Fibroblast of the aortic adventitia (primary cell): ENCODE measurements around the gene AGFG1. TPM values are rescaled to one million over a fixed set of nuclear protein-coding genes. Genes with fewer than 3 reads are reported as not detected.

Experiments
- DNase-seq: peaks from one replicate; pipeline ENCODE4 v3.0.0-alpha.2; 2010; ENCODE audit warnings: low read depth
- H3K4me3 ChIP-seq: 2 replicates; pipeline ENCODE4 v1.5.1; 2011; ENCODE audit warnings: low read depth, mild to moderate bottlenecking, control low read depth, low read length, moderate library complexity
- total RNA-seq: library from RNA; depleted of rRNA; stranded (reverse); fragments of >200 nt; gene quantifications from 2 replicates; pipeline ENCODE4 v1.2.3, GENCODE V29; 2012; ENCODE audit warnings: low replicate concordance
- TF ChIP-seq, protein P1 (sequence below): IDR thresholded peaks from 2 replicates; pipeline ENCODE4 v1.5.1; 2011; ENCODE audit warnings: mild to moderate bottlenecking, low read length, control low read depth, inconsistent platforms; ENCODE audit not compliant: insufficient read depth

The AGFG1 gene
- total RNA-seq, 1 donor: 81.3 TPM

DNA sequence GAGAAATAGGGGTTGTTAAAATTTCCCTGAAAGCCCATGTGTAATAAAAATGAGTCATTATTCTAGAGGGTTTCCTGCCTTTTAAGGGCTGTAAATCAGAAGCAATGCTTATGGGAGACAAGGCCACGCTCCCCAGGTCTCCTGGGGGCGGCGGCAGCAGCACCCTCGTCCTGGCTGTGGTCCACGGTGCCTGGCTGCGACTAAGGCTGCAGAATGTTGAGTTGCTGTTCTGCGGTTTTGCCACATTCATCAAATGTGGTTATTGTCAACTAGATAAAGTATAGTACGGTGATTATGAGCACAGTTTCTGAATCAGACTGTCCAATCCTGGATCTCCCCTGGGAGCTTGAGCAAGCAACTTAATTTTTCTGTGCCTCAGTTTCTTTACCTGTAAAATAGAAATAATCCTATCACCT is 11.9 kb upstream of the AGFG1 start:
- TF ChIP-seq, protein P1, sequence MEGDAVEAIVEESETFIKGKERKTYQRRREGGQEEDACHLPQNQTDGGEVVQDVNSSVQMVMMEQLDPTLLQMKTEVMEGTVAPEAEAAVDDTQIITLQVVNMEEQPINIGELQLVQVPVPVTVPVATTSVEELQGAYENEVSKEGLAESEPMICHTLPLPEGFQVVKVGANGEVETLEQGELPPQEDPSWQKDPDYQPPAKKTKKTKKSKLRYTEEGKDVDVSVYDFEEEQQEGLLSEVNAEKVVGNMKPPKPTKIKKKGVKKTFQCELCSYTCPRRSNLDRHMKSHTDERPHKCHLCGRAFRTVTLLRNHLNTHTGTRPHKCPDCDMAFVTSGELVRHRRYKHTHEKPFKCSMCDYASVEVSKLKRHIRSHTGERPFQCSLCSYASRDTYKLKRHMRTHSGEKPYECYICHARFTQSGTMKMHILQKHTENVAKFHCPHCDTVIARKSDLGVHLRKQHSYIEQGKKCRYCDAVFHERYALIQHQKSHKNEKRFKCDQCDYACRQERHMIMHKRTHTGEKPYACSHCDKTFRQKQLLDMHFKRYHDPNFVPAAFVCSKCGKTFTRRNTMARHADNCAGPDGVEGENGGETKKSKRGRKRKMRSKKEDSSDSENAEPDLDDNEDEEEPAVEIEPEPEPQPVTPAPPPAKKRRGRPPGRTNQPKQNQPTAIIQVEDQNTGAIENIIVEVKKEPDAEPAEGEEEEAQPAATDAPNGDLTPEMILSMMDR: no peak
- DNase-seq: peak; percentile 84
- H3K4me3 ChIP-seq: no peak overlapping the region

DNA sequence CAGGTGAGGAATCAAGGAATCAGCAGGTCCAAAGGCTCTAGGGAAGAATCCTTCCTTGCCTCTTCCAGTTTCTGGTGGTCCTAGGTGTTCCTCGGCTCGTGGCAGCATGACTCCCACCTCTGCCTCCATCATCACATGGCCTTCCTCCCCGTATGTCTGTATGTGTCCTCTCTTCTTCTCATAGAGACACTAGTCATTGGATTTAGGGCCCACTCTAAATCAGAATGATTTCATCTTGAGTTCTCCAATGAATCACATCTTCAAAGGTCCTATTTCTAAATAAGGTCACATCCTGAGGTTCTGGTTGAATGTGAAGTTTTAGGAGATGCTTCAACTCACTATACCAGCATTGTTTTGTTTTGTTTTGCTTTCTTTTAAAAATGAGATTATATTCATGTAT is 11.1 kb upstream of the AGFG1 start:
- no peak for DNase-seq
- TF ChIP-seq, protein P1: no peak
- H3K4me3 ChIP-seq: no peak overlapping the region

DNA sequence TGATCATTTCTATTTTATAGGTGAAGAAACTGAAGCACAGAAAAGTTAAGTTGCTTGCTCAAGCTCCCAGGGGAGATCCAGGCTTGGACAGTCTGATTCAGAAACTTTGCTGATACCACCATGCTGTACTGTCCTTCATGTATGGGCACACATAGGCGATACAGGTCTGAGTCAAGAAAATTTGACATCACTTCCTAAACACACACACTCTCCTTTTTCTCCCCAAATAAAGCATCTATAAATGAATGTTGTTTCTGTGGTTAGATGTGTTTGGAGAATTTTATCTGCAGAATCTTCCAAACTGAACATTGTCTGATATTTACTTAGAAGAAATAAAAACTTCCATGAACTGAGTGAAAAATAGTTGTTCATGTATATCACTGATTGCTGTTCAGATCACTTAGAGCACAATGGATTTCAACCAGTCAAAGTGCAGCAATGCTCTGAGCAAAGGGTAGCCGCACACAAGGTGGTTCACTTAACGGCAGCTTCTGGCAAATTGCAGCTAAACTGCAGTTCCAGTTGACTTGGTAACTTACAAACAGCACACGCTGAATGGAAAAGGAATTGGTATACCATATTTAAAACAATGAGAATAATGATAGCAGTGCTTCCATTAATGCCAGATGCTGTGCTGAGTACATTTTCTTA is 10.0 kb upstream of the AGFG1 start:
- H3K4me3 ChIP-seq: no peak overlapping the region
- DNase-seq: no peak
- TF ChIP-seq, protein P1: no peak

DNA sequence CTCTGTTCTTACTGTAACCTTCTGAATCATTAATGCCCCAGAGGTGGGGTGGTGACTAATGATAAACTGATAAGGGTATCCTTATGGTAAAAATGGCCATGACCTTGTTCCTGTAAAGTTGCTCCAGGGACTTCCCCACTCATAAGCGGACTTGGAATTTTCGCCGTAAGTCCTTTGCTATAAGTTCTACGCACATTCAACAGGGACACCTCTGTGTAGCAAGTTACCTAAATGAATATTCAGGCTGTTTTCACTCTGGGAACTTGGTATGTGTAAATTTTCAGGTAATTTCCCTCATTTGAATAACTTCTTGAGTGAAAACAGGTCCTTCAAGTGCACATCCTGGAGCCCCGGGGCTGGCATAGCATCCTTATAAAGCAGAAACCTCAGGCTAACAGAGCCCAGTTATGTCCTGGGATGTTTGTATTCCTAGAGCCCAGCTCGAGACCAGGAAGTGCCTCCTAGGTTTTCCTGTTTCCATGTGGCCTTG is 9.4 kb upstream of the AGFG1 start:
- TF ChIP-seq, protein P1: no peak
- DNase-seq: no peak
- no peak overlapping the region for H3K4me3 ChIP-seq

DNA sequence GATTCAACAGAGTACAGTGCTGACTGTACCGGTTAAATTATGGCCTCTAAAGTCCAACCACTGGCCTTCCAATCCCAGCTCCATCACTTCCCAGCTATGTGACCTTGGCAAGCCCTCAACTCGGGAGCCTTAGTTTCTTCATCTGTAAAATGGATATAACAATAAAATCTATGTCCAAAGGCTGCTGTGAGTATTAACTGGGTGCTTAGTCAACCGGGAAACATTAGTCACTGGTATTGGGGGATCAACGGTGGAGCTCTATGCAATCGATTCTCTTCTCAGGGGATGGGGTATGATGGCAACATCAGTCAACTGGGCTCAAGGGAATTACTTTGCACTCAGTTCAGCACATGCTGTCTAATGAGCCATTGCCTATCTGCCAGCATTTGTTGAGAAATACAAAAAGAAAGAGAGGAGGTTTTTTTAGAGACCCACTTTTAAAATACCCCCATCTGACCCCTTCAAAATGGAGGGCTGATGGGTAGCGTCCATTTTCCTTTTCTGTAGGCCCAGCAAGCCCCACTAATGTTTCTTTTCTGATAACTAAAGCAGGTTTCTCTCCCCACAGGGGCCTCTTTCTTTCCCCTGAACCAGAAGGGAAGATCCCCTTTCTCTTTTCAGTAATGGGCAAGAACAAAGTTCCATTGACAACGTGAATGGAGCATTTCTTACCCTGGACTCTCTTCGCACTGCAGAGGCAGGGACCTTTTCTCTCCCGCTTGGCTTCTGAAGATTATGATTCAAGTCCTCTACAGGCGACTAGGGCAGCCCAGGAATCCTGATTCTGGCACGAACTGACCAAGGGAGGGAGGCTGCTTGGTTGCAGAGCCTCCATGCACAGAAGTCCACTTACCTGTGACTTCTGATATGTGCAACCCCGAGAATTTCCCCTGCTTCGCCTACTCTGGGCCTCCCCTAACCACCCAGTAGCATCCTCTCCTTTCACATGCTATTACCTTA is 8.7 kb upstream of the AGFG1 start:
- H3K4me3 ChIP-seq: no peak overlapping the region
- TF ChIP-seq, protein P1: no peak
- no peak for DNase-seq

DNA sequence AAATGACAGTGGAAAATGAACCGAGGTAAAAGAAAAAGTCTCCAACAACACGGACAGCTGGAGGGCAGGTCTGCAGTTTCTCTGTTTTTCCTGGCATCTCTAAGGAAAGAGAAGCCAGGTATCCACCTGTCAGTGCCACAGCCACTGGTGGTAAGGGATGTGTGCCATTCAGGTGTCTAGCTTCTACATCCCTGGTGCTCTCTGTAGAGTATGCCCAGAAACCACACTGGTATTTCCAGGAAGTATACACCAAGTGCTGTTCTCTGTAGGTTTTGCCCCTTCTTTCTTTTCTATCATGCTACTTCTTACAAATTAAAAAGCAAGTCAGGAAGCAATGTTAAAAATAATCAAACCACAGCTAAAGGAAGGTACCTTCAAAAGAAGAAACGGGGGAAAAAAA is 7.6 kb upstream of the AGFG1 start:
- no peak for DNase-seq
- TF ChIP-seq, protein P1: no peak
- H3K4me3 ChIP-seq: no peak overlapping the region
